SK-N-SH (cell line): ENCODE data around the gene NOL8. TPM values are rescaled to one million over a fixed set of nuclear protein-coding genes. Genes with fewer than 3 reads are reported as not detected.

Source experiments
- CTCF ChIA-PET: fragments of 300-600, 350-600 bp; formaldehyde crosslinking; extraction: SDS; loops from one replicate; lab custom pipeline; 2021; lab: Yijun Ruan, JAX
- POLR2A ChIA-PET: fragments of 350-600 bp; sonication (Branson Sonifier 250); formaldehyde crosslinking; extraction: SDS; loops from one replicate; lab custom pipeline; 2020; ENCODE audit warnings: antibody characterized with exemption, inconsistent platforms; lab: Yijun Ruan, JAX
- DNase-seq: peaks from one replicate; pipeline ENCODE4 v3.0.0; 2012
- H2AFZ ChIP-seq: fragments of 200-600 bp; sonication (generic); 2 replicates; pipeline ENCODE4 v1.8.1; 2016; ENCODE audit warnings: antibody characterized with exemption, mild to moderate bottlenecking, low read depth
- H3F3A ChIP-seq: fragments of 200-600 bp; sonication (generic); replicated peaks from 2 replicates; pipeline ENCODE3; 2016; ENCODE audit warnings: antibody characterized with exemption, mild to moderate bottlenecking; ENCODE audit not compliant: insufficient read depth
- H3K27ac ChIP-seq, 2 experiments: fragments of 200-500 bp in 1 of 2; fragments of 200-600 bp in 1 of 2; sonication (Bioruptor generic) in 1 of 2; sonication (generic), shearing (Covaris generic) in 1 of 2; 2 replicates each; pipeline versions ENCODE4 v1.5.1 to v1.6.1; 2014 to 2016; ENCODE audit warnings: low read depth in 2 of 2, inconsistent platforms in 1 of 2, low read length in 1 of 2, mild to moderate bottlenecking in 1 of 2, mixed read lengths in 1 of 2
- H3K27me3 ChIP-seq: fragments of 200-600 bp; sonication (generic), shearing (Covaris generic); 2 replicates; pipeline ENCODE4 v1.6.1; 2016; ENCODE audit warnings: mixed run types; ENCODE audit not compliant: insufficient read depth
- H3K36me3 ChIP-seq, 2 experiments: fragments of 200-500 bp in 1 of 2; fragments of 200-600 bp in 1 of 2; sonication (Bioruptor generic) in 1 of 2; sonication (generic) in 1 of 2; replicated peaks in 1 of 2; 2 replicates each; pipeline versions ENCODE3 to v1.5.1; 2014 to 2016; ENCODE audit warnings: low read length in 1 of 2, mild to moderate bottlenecking in 1 of 2; ENCODE audit not compliant: insufficient read depth in 2 of 2, control insufficient read depth in 1 of 2
- H3K4me1 ChIP-seq, 2 experiments: fragments of 200-500 bp in 1 of 2; fragments of 200-600 bp in 1 of 2; sonication (Bioruptor generic) in 1 of 2; sonication (generic), shearing (Covaris generic) in 1 of 2; 2 replicates each; pipeline versions ENCODE4 v1.5.1 to v1.6.1; 2014 to 2016; ENCODE audit warnings: low read depth in 1 of 2, low read length in 1 of 2, mixed run types in 1 of 2; ENCODE audit not compliant: insufficient read depth in 2 of 2, control insufficient read depth in 1 of 2
- H3K4me2 ChIP-seq: fragments of 200-600 bp; sonication (generic), shearing (Covaris generic); 2 replicates; pipeline ENCODE4 v1.6.1; 2017; ENCODE audit warnings: mixed run types
- H3K4me3 ChIP-seq, 2 experiments: fragments of 200-500 bp in 1 of 2; fragments of 200-600 bp in 1 of 2; sonication (Bioruptor generic) in 1 of 2; sonication (generic), shearing (Covaris generic) in 1 of 2; 2 replicates each; pipeline versions ENCODE4 v1.5.1 to v1.8.1; 2014 to 2016; ENCODE audit warnings: low read depth in 2 of 2, inconsistent platforms in 1 of 2, low read length in 1 of 2, mild to moderate bottlenecking in 1 of 2, mixed read lengths in 1 of 2, moderate library complexity in 1 of 2
- H3K79me2 ChIP-seq: fragments of 200-600 bp; sonication (generic); 2 replicates; pipeline ENCODE4 v1.8.1; 2017; ENCODE audit warnings: mild to moderate bottlenecking; ENCODE audit not compliant: insufficient read depth
- H3K9ac ChIP-seq: fragments of 200-600 bp; sonication (generic); 2 replicates; pipeline ENCODE4 v1.6.1; 2017; ENCODE audit warnings: mixed run types
- H3K9me2 ChIP-seq: fragments of 200-600 bp; sonication (generic); 2 replicates; pipeline ENCODE4 v1.6.1; 2017; ENCODE audit warnings: mixed run types
- H3K9me3 ChIP-seq: fragments of 200-600 bp; sonication (generic); 2 replicates; pipeline ENCODE4 v1.6.1; 2017; ENCODE audit warnings: mixed run types, mild to moderate bottlenecking, moderate library complexity
- H4K20me1 ChIP-seq: fragments of 200-600 bp; sonication (generic); 2 replicates; pipeline ENCODE4 v1.6.1; 2017; ENCODE audit warnings: mild to moderate bottlenecking, mixed run types; ENCODE audit not compliant: insufficient read depth
- CHD2 ChIP-seq: fragments of 150-350 bp; IDR thresholded peaks from 2 replicates; pipeline ENCODE4 v1.6.1; 2018; ENCODE audit warnings: low read length; ENCODE audit not compliant: partially characterized antibody
- CTCF ChIP-seq: fragments of 200-600 bp; sonication (generic); IDR thresholded peaks from 2 replicates; pipeline ENCODE4 v1.6.1; 2017; ENCODE audit warnings: antibody characterized with exemption, mild to moderate bottlenecking, moderate library complexity
- ELF1 ChIP-seq: IDR thresholded peaks from 2 replicates; pipeline ENCODE4 v1.4.0; 2012
- EP300 ChIP-seq, 2 experiments: IDR thresholded peaks; 2 replicates each; pipeline versions ENCODE4 v1.4.0 to v1.6.1; 2012; ENCODE audit warnings: borderline replicate concordance in 1 of 2, low read depth in 1 of 2, low read length in 1 of 2
- IRF3 ChIP-seq: fragments of 150-350 bp; IDR thresholded peaks from 2 replicates; pipeline ENCODE4 v1.6.1; 2016; ENCODE audit warnings: mild to moderate bottlenecking, low read depth, low read length
- JUND ChIP-seq: IDR thresholded peaks from 2 replicates; pipeline ENCODE4 v1.4.0; 2012
- MAX ChIP-seq: IDR thresholded peaks from 2 replicates; pipeline ENCODE4 v1.4.0; 2012; ENCODE audit warnings: low read depth
- MXI1 ChIP-seq: IDR thresholded peaks from 2 replicates; pipeline ENCODE4 v1.6.1; 2012; ENCODE audit warnings: mild to moderate bottlenecking, low read depth, low read length, improper control_type of control experiment
- NFIC ChIP-seq: IDR thresholded peaks from 2 replicates; pipeline ENCODE4 v1.4.0; 2012; ENCODE audit warnings: borderline replicate concordance
- NRF1 ChIP-seq: IDR thresholded peaks from 2 replicates; pipeline ENCODE4 v1.6.1; 2012; ENCODE audit warnings: low read depth, mild to moderate bottlenecking, low read length
- RAD21 ChIP-seq: IDR thresholded peaks from 2 replicates; pipeline ENCODE4 v1.6.1; 2012; ENCODE audit warnings: mild to moderate bottlenecking, low read length
- RCOR1 ChIP-seq: fragments of 150-350 bp; IDR thresholded peaks from 2 replicates; pipeline ENCODE4 v1.6.1; 2017; ENCODE audit warnings: antibody characterized with exemption, low read length
- REST ChIP-seq: IDR thresholded peaks from 2 replicates; pipeline ENCODE4 v1.6.1; 2012; ENCODE audit warnings: mild to moderate bottlenecking, low read depth, low read length, moderate library complexity
- RXRA ChIP-seq: IDR thresholded peaks from 2 replicates; pipeline ENCODE4 v1.4.0; 2012; ENCODE audit warnings: low read depth, mild to moderate bottlenecking, borderline replicate concordance
- SIN3A ChIP-seq: IDR thresholded peaks from 2 replicates; pipeline ENCODE4 v1.6.1; 2012; ENCODE audit warnings: low read depth, mild to moderate bottlenecking, low read length, moderate library complexity, borderline replicate concordance
- SMC3 ChIP-seq: IDR thresholded peaks from 2 replicates; pipeline ENCODE4 v1.6.1; 2012; ENCODE audit warnings: low read depth, low read length, improper control_type of control experiment
- TAF1 ChIP-seq: IDR thresholded peaks from 2 replicates; pipeline ENCODE4 v1.6.1; 2012; ENCODE audit warnings: low read depth, mild to moderate bottlenecking, low read length, moderate library complexity, borderline replicate concordance
- TCF12 ChIP-seq: IDR thresholded peaks from 2 replicates; pipeline ENCODE4 v1.4.0; 2012
- TEAD4 ChIP-seq: IDR thresholded peaks from 2 replicates; pipeline ENCODE4 v1.4.0; 2012; ENCODE audit warnings: mild to moderate bottlenecking, borderline replicate concordance; ENCODE audit not compliant: insufficient read depth
- ZBTB33 ChIP-seq: IDR thresholded peaks from 2 replicates; pipeline ENCODE4 v1.4.0; 2012; ENCODE audit warnings: low read depth, borderline replicate concordance
- WGBS: methylation state at CpG from one replicate; pipeline ENCODE4 v1.1.6; 2017; ENCODE audit warnings: low lambda C conversion rate; 5-methylcytosine and 5-hydroxymethylcytosine counted together
- polyA plus RNA-seq, 3 experiments: library from polyadenylated mRNA; depleted of rRNA; stranded (reverse); fragments of >200 nt; gene quantifications; 2 replicates each; pipeline ENCODE4 v1.2.3, GENCODE V29; 2012

NOL8 gene
- polyA plus RNA-seq, 1 of the 3 experiments (the other 2 are of a cell fraction), result 9.6 TPM

GRCh38 chr9:92278110-92278509, 47.0 kb downstream of the NOL8 start (continued):
- TF ChIP-seq REST, result no peak

GRCh38 chr9:92276331-92277032, 48.7 kb downstream of the NOL8 start:
- TF ChIP-seq TEAD4 (no peak), MAX (no peak), ZBTB33 (no peak), SIN3A (no peak), RCOR1 (no peak), NFIC (no peak), MXI1 (no peak), IRF3 (no peak), TAF1 (no peak), ELF1 (no peak), EP300 (IDR thresholded peaks at IDR 0.05; ENCODE audit: borderline replicate concordance in 1 of 2, low read depth in 1 of 2, low read length in 1 of 2) (no peak), RAD21 (no peak), TCF12 (no peak), JUND (no peak), CTCF (no peak), RXRA (no peak), CHD2 (no peak), NRF1 (no peak), SMC3 (no peak)
- TF ChIP-seq, all 33 proteins: peak for 0
- Histone ChIP-seq H4K20me1 (no peaks in the 10 kb centered on the region), H3K9ac (no peak overlapping the region), H3K27ac (no peak overlapping the region), H3K4me3 (no peak overlapping the region), H3K4me1 (peaks cover 0 to 7% of the 10 kb centered on the region in 2 experiments; a peak in 2 of 4 replicates), H3K27me3 (no peaks in the 10 kb centered on the region), H2AFZ (no peak overlapping the region), H3F3A (peaks cover 33% of the 10 kb centered on the region), H3K79me2 (peaks cover 12% of the 10 kb centered on the region; the same call in 1 of the 2 replicates), H3K36me3 (peaks cover 85 to 93% of the 10 kb centered on the region in 2 experiments), H3K4me2 (no peak overlapping the region), H3K9me3 (no peaks in the 10 kb centered on the region), H3K9me2 (no peaks in the 10 kb centered on the region)
- DNase-seq, result no peak
- ChIA-PET POLR2A (no interaction called here), CTCF (interaction anchor here (0.7 to 5.5 kb wide), 4 partner anchors 15 to 1469 kb away, joined by 3 to 45 read pairs (median 6); no protein-coding TSS in a partner anchor)
- 85% methylated on average over 11 of the region's 11 CpGs for WGBS
